ENCODE measurements around the gene ATP5F1A.
A peak's percentile ranks its signal among the peaks of the same experiment; 100 is the strongest.
"Not testable (repeated sequence)": the region's sequence is repeated elsewhere in the genome, so short reads cannot be mapped to it uniquely, and the experiment has no call there.

The ATP5F1A gene

GRCh38 chr18:46072959-46073358 lies 25.1 kb downstream of the ATP5F1A start:
- no peak for DNase-seq

- no peak for DNase-seq
Observed at GRCh38 chr18:46072376-46072867, 25.7 kb downstream of the ATP5F1A start.

- peak; percentile 65 to 72 for DNase-seq
Observed at GRCh38 chr18:46071653-46072375, 26.3 kb downstream of the ATP5F1A start, which contains the start of gene PSTPIP2. PSTPIP2 (minus strand) TSS chr18:46072260; CDS start chr18:46072188, 72 bp downstream.

GRCh38 chr18:46070815-46071652 lies 27.1 kb downstream of the ATP5F1A start:
- DNase-seq: peak; percentile 13 to 19

- DNase-seq: no peak
Observed at GRCh38 chr18:46070232-46070631, 27.9 kb downstream of the ATP5F1A start.

GRCh38 chr18:46069524-46069923 lies 28.6 kb downstream of the ATP5F1A start:
- DNase-seq: no peak

- no peak for DNase-seq
Observed at GRCh38 chr18:46068763-46069162, 29.3 kb downstream of the ATP5F1A start.

GRCh38 chr18:46067438-46068007 lies 30.6 kb downstream of the ATP5F1A start:
- no peak for DNase-seq

GRCh38 chr18:46062781-46063180 lies 35.3 kb downstream of the ATP5F1A start:
- no peak for DNase-seq

GRCh38 chr18:46061796-46062195 lies 36.3 kb downstream of the ATP5F1A start:
- DNase-seq: no peak

- no peak for DNase-seq
Observed at GRCh38 chr18:46061387-46061786, 36.7 kb downstream of the ATP5F1A start.

- no peak for DNase-seq
Observed at GRCh38 chr18:46060359-46060841, 37.7 kb downstream of the ATP5F1A start.

- DNase-seq: no peak
Observed at GRCh38 chr18:46055838-46056230, 42.3 kb downstream of the ATP5F1A start.

GRCh38 chr18:46054956-46055837 lies 42.9 kb downstream of the ATP5F1A start:
- peak in 1 of 2 donors; percentile 37 for DNase-seq

- no peak for DNase-seq
Observed at GRCh38 chr18:46053368-46054095, 44.6 kb downstream of the ATP5F1A start.

- no peak for DNase-seq
Observed at GRCh38 chr18:46051731-46052461, 46.2 kb downstream of the ATP5F1A start.

GRCh38 chr18:46050268-46050667 lies 47.8 kb downstream of the ATP5F1A start:
- no peak for DNase-seq

GRCh38 chr18:46048641-46049040 lies 49.5 kb downstream of the ATP5F1A start:
- no peak for DNase-seq

- DNase-seq: not testable (repeated sequence)
Observed at GRCh38 chr18:46047369-46047768, 50.7 kb downstream of the ATP5F1A start.

GRCh38 chr18:46046688-46047087 lies 51.4 kb downstream of the ATP5F1A start:
- no peak for DNase-seq

GRCh38 chr18:46046126-46046525 lies 52.0 kb downstream of the ATP5F1A start:
- DNase-seq: no peak

All from CD4-positive, alpha-beta T cell treated with Interferon alpha-2 for 1 hour (primary cell).